Subcutaneous abdominal adipose tissue (tissue), 5 donors: Measurements from ENCODE around the gene GPR180.

Source experiments
- H3K27ac ChIP-seq: one replicate; pipeline ENCODE4 v1.7.0; 2013; ENCODE audit warnings: low read depth, mild to moderate bottlenecking, inconsistent platforms, low read length, moderate library complexity
- H3K27me3 ChIP-seq, 5 donors: one replicate each; pipeline ENCODE4 v1.7.0; 2013; ENCODE audit warnings: low read length in 5 of 5, inconsistent platforms in 1 of 5; ENCODE audit not compliant: control insufficient read depth in 5 of 5, insufficient read depth in 4 of 5
- H3K36me3 ChIP-seq, 5 donors: one replicate each; pipeline ENCODE4 v1.7.0; 2013; ENCODE audit warnings: low read length in 5 of 5; ENCODE audit not compliant: control insufficient read depth in 5 of 5, insufficient read depth in 5 of 5
- H3K4me1 ChIP-seq, 5 donors: one replicate each; pipeline ENCODE4 v1.7.0; 2013; ENCODE audit warnings: low read length in 5 of 5, mild to moderate bottlenecking in 3 of 5, moderate library complexity in 1 of 5; ENCODE audit not compliant: control insufficient read depth in 5 of 5, insufficient read depth in 5 of 5
- H3K4me3 ChIP-seq, 5 donors: one replicate each; pipeline ENCODE4 v1.7.0; 2013; ENCODE audit warnings: low read length in 5 of 5, low read depth in 1 of 5
- H3K9ac ChIP-seq, 5 donors: one replicate each; pipeline ENCODE4 v1.7.0; 2013; ENCODE audit warnings: low read length in 5 of 5, mild to moderate bottlenecking in 4 of 5, moderate library complexity in 3 of 5
- H3K9me3 ChIP-seq, 5 donors: one replicate each; pipeline ENCODE4 v1.7.0; 2013; ENCODE audit warnings: low read length in 5 of 5; ENCODE audit not compliant: control insufficient read depth in 5 of 5
- donor health status: healthy.
- donor health status: healthy.
- donor health status: healthy.
- donor health status: healthy.
- donor health status: healthy.

GPR180 gene

GRCh38 chr13:94561126-94561525 lies 40.5 kb upstream of the GPR180 start:
- no peaks in the 10 kb centered on the region for H3K9me3 ChIP-seq
- no peak overlapping the region for H3K4me3 ChIP-seq
- no peaks in the 10 kb centered on the region for H3K27me3 ChIP-seq
- H3K4me1 ChIP-seq = peaks cover 0 to 15% (median 8%) of the 10 kb centered on the region in 5 donors
- H3K27ac ChIP-seq = no peak overlapping the region
- H3K36me3 ChIP-seq = peaks cover 0 to 4% (median 0%) of the 10 kb centered on the region in 5 donors
- no peak overlapping the region for H3K9ac ChIP-seq

DNA sequence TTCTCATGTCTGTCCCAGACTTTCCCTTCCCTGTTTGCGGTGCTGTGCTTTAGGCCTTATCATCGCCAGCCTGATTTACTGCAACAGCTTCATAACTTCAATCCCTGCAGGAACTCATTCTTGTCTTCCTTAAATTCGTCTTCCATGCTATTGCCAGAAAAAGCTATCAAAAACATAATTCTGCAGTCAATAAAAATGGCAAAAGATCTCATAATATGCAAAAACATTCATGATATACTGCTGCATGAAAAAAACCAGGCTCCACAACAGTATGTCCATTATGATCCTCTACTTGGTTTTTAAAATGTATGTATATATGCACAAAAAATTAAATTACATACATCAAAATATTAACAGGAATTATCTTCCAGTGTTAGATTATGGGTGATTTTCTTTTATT lies 34.1 kb upstream of the GPR180 start:
- H3K36me3 ChIP-seq = peaks cover 11 to 33% (median 29%) of the 10 kb centered on the region in 5 donors
- no peaks in the 10 kb centered on the region for H3K27me3 ChIP-seq
- no peaks in the 10 kb centered on the region for H3K9me3 ChIP-seq
- no peak overlapping the region for H3K4me3 ChIP-seq
- no peak overlapping the region for H3K9ac ChIP-seq
- H3K27ac ChIP-seq = no peak overlapping the region
- H3K4me1 ChIP-seq = no peaks in the 10 kb centered on the region

DNA sequence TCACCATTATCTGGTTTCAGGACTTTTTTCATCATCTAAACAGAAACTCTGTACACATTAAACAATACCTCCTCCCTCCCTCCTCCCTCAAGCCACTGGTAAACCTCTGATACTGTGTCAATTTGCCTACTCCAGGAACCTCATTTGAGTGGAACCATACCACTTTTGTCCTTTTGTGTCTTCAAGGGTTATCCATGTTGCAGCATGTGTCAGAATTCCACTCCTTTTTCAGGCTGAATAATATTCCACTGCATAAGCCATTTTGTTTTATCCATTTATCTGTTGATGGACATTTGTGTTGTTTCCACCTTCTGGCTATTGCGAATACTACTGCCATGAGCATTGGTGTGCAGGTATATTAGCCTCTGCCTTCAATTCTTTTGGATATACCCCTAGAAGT lies 33.2 kb upstream of the GPR180 start:
- no peaks in the 10 kb centered on the region for H3K9me3 ChIP-seq
- H3K27ac ChIP-seq = no peak overlapping the region
- H3K36me3 ChIP-seq = peaks cover 17 to 39% (median 38%) of the 10 kb centered on the region in 5 donors
- H3K9ac ChIP-seq = no peak overlapping the region
- no peak overlapping the region for H3K4me3 ChIP-seq
- no peaks in the 10 kb centered on the region for H3K4me1 ChIP-seq
- H3K27me3 ChIP-seq = no peaks in the 10 kb centered on the region

- no peaks in the 10 kb centered on the region for H3K4me1 ChIP-seq
- no peaks in the 10 kb centered on the region for H3K27me3 ChIP-seq
- no peak overlapping the region for H3K4me3 ChIP-seq
- H3K27ac ChIP-seq = no peak overlapping the region
- H3K9ac ChIP-seq = no peak overlapping the region
- H3K9me3 ChIP-seq = no peaks in the 10 kb centered on the region
- peaks cover 28 to 47% (median 45%) of the 10 kb centered on the region in 5 donors for H3K36me3 ChIP-seq
These were observed 32.0 kb upstream of the GPR180 start for GRCh38 chr13:94569615-94570014.

DNA sequence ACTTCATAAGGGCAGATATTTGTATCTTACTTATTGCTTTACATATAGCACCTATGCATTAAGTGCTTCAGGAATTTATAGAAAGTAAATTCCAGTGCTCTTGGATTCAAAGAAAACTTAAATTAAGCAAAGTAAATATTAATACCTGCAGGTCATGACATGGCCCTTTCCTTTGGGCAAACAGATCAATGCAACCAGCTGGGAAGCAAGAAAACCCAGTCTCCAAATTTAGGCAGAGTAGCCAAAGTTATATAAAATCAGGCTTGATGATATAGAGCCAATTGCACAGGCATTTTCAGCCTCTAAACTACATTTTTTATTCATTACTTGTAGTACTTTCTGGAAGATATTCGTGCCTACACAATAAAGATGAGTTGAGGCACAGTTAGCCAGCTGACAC lies 22.6 kb upstream of the GPR180 start:
- H3K9me3 ChIP-seq = no peaks in the 10 kb centered on the region
- no peak overlapping the region for H3K9ac ChIP-seq
- H3K36me3 ChIP-seq = peaks cover 45 to 70% (median 52%) of the 10 kb centered on the region in 5 donors
- H3K4me3 ChIP-seq = no peak overlapping the region
- peaks cover 0 to 9% (median under 1%) of the 10 kb centered on the region in 5 donors for H3K4me1 ChIP-seq
- no peak overlapping the region for H3K27ac ChIP-seq
- H3K27me3 ChIP-seq = no peaks in the 10 kb centered on the region

DNA sequence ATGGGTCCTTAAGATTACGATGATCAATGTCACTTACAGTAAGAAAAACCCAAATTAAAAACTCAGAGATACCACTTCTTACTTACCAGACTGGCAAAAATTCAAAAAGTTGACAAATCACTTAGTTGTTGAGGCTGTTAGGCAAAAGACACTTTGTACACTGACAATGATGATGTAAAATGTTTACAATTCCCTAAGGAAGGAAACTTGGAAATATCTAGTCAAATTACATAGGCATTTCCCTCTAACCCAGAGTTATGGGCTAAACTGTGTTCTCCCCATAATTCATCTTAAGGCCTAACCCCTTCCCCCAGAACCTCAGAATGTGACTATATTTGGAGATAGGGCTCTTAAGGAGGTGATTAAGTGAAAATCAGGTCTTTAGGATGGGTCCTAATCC lies 17.7 kb upstream of the GPR180 start:
- H3K4me3 ChIP-seq = no peak overlapping the region
- peak overlapping the region; percentile 77 for H3K27ac ChIP-seq
- no peaks in the 10 kb centered on the region for H3K27me3 ChIP-seq
- H3K4me1 ChIP-seq = peaks cover 0 to 13% (median 3%) of the 10 kb centered on the region in 5 donors
- H3K9ac ChIP-seq = peak overlapping the region in 1 of 5 donors; percentile 35
- no peaks in the 10 kb centered on the region for H3K9me3 ChIP-seq
- peaks cover 28 to 38% (median 33%) of the 10 kb centered on the region in 5 donors for H3K36me3 ChIP-seq

DNA sequence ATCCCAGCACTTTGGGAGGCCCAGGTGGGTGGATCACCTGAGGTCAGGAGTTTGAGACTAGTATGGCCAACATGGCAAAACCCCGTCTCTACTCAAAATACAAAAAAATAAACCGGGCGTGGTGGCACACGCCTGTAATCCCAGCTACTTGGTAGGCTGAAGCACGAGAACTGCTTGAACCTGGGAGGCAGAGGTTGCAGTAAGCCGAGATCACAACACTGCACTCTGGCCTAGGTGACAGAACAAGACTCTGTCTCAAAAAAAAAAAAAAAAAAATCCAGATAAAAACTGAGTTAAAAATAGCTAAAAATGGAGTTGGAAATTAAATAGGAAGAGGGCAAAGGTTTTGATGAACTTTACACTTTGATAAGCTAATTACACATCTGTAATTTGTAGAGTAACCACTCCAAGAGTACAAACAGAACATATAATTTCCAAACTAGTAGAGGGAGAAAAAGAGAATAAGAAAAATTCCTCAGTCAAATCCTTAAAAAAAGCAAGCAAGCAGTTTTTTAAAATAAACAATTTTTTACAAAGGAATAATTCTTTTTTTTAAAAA lies 16.0 kb upstream of the GPR180 start:
- no peak overlapping the region for H3K27ac ChIP-seq
- no peak overlapping the region for H3K9ac ChIP-seq
- H3K36me3 ChIP-seq = peaks cover 14 to 25% (median 23%) of the 10 kb centered on the region in 5 donors
- H3K27me3 ChIP-seq = no peaks in the 10 kb centered on the region
- H3K9me3 ChIP-seq = no peaks in the 10 kb centered on the region
- H3K4me1 ChIP-seq = peaks cover 0 to 13% (median 3%) of the 10 kb centered on the region in 5 donors
- no peak overlapping the region for H3K4me3 ChIP-seq

DNA sequence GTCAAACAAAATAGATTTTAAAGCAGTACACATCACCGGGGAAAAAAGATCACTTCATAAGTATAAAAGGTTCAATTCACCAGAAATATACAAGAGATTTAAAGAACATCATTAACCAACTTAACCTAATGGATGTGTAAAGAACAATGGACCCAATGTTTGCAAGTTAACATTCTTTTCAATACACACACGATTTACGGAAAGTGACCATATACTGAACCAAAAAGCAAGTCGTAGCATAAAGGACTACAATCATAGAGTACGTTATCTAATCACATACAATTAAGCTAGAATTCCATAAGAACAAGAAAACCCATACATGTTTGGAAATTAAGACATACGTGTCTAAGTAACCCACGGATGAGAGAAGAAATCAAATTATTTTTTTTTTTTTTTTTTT lies 15.3 kb upstream of the GPR180 start:
- H3K36me3 ChIP-seq = peaks cover 13 to 26% (median 23%) of the 10 kb centered on the region in 5 donors
- no peaks in the 10 kb centered on the region for H3K27me3 ChIP-seq
- H3K4me1 ChIP-seq = peaks cover 0 to 13% (median 3%) of the 10 kb centered on the region in 5 donors
- no peak overlapping the region for H3K27ac ChIP-seq
- H3K9me3 ChIP-seq = no peaks in the 10 kb centered on the region
- no peak overlapping the region for H3K9ac ChIP-seq
- no peak overlapping the region for H3K4me3 ChIP-seq

GRCh38 chr13:94588541-94588940 lies 13.1 kb upstream of the GPR180 start:
- Histone ChIP-seq H3K9me3 (no peaks in the 10 kb centered on the region), H3K27me3 (no peaks in the 10 kb centered on the region), H3K4me3 (no peak overlapping the region), H3K4me1 (peaks cover 0 to 13% (median 3%) of the 10 kb centered on the region in 5 donors), H3K9ac (no peak overlapping the region), H3K36me3 (peaks cover 14 to 20% (median 17%) of the 10 kb centered on the region in 5 donors), H3K27ac (no peak overlapping the region)

GRCh38 chr13:94590744-94591143 lies 10.9 kb upstream of the GPR180 start:
- H3K9me3 ChIP-seq = no peaks in the 10 kb centered on the region
- no peak overlapping the region for H3K4me3 ChIP-seq
- no peak overlapping the region for H3K27ac ChIP-seq
- H3K9ac ChIP-seq = no peak overlapping the region
- peaks cover 3 to 21% (median 19%) of the 10 kb centered on the region in 5 donors for H3K4me1 ChIP-seq
- H3K27me3 ChIP-seq = no peaks in the 10 kb centered on the region
- H3K36me3 ChIP-seq = peaks cover 11 to 20% (median 17%) of the 10 kb centered on the region in 5 donors
